HuH-7.5 (cell line): ENCODE results near the gene TDP2.
"Not testable (repeated sequence)": the region's sequence is repeated elsewhere in the genome, so short reads cannot be mapped to it uniquely, and the experiment has no call there.

Experiments
- DNase-seq: peaks from one replicate; pipeline ENCODE4 v3.0.0; 2011; ENCODE audit warnings: low spot score

Gene TDP2

DNA sequence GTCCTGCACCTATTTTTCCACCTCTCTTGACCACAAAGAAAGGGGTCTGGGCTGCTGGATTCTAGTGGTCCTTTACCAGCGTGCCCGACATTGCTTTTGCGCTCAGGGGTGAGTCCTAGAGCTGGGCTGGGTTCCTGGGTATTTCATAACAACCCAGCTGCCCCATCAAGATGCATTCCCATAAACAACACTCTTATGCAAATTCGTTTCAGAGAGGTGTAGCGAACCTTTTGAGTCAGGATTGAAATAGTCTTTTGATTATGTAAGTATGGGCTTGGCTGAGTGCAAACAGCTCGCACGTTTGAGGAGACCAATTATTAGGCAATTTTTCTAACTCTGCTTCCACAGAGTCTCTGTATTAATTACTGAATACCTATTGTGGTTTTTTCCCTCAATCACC lies 13.9 kb upstream of the TDP2 start:
- DNase-seq: no peak

- DNase-seq: not testable (repeated sequence)
Observed at GRCh38 chr6:24678792-24679352, 12.2 kb upstream of the TDP2 start.

- no peak for DNase-seq
Observed at GRCh38 chr6:24673625-24674024, 6.9 kb upstream of the TDP2 start.

DNA sequence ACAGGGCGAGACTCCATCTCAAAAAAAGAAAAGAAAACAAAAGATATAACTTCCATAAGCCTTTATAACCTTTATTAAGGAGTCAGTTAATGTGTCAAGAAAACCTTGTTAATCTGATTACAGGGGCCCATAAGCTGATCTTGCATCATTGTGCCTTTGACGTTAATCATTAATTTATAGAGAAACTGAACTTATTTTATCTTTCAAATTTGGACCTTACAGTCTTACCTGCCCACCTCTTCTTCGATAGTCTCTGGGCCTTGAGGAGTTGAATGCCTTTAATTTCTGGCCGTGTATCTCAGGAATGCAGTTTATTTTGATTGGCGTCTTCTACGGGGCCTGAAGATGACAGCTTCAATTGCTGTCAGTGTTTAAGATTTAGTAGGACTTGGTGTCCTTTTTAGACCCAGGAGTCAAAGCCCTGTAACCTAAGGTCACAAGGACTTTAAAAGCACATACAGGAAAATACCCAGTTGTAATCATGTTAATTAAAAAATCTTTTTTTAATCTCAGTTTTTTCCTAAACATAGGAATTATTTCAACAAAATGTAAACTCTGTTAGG lies 6.0 kb upstream of the TDP2 start:
- DNase-seq: no peak

- DNase-seq: not testable (repeated sequence)
Observed at GRCh38 chr6:24671077-24671476, 4.4 kb upstream of the TDP2 start.

- DNase-seq: not testable (repeated sequence)
Observed at GRCh38 chr6:24670492-24670891, 3.8 kb upstream of the TDP2 start.

- no peak for DNase-seq
Observed at GRCh38 chr6:24668997-24669361, 2.3 kb upstream of the TDP2 start.

GRCh38 chr6:24668066-24668996 lies 1.6 kb upstream of the TDP2 start:
- DNase-seq: not testable (repeated sequence)

DNA sequence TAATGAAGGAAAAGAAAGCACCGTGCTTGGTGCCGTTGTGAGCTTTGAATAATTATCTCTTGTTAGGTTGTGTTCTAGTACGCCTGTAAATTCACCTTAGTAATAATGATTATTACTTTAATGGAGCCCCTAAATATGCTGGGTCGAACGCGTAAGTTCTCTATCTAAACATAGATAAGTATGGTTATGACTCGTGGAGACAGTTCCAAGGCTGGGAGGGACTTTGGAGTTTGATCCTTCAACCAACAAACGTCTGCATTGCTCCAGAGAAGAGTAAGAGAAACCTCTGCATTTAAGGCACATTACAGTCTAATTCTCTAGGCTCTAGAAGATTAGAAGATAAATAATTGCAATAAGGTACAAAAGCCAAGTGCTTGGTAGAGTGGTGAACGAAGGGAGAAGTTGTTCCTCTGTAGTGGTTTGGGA lies 692 bp upstream of the TDP2 start:
- DNase-seq: no peak

DNA sequence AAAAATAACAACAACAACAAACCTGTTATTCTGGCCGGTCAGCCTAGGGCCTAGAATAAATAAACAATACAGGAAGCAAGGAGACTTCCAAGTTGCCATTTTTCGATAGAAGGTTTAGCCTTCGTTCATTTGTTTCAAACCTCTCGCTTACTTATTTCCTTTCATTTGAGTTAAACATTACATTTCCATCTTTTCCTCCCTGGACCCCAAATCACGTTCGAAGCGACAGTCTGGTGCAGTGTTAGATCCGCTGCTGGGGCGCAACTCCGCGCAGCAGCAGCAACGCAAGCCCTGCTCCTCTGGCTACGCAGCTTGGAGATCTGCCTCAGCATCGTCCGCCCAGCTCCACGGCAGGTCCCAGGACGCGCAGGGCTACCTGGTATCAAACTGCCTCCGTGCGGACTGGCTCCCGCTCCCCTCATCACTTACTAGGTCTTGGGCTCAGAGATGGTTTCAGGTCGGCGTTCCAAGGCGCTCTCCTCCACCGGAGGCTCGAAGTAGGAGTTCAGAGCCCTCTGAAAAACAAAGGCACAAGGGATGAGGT lies 530 bp downstream of the TDP2 start:
- DNase-seq: no peak

GRCh38 chr6:24664046-24664987 lies 2.4 kb downstream of the TDP2 start:
- no peak for DNase-seq

DNA sequence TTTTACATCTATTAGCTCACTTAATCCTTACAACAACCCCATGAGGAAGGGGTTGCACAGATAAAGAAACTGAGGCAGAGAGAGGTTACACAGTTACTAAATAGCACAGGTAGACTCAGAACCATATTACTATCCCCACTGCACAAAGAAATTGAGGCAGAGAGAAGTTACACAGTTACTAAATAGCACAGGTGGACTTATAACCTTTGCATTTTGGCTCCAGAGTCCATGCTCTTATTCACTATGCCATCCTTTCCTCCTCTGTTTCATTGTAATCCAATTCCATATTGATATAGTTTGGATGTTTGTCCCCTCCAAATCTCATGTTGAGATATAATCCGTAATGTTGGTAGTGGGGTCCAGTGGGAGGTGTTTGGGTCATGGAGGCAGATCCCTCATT lies 3.5 kb downstream of the TDP2 start:
- no peak for DNase-seq

GRCh38 chr6:24662236-24662635 lies 4.5 kb downstream of the TDP2 start:
- no peak for DNase-seq

DNA sequence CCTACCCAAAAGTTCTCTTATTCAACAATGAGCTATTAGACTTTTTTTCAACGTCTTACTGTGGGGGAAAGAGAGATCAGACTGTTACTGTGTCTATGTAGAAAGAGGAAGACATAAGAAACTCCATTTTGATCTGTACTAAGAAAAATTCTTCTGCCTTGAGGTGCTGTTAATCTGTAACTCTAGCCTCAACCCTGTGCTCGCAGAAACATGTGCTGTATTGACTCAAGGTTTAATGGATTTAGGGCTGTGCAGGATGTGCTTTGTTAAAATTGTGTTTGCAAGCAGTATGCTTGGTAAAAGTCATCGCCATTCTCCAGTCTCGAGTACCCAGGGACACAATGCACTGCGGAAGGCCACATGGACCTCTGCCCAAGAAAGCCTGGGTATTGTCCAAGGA lies 4.9 kb downstream of the TDP2 start:
- not testable (repeated sequence) for DNase-seq

DNA sequence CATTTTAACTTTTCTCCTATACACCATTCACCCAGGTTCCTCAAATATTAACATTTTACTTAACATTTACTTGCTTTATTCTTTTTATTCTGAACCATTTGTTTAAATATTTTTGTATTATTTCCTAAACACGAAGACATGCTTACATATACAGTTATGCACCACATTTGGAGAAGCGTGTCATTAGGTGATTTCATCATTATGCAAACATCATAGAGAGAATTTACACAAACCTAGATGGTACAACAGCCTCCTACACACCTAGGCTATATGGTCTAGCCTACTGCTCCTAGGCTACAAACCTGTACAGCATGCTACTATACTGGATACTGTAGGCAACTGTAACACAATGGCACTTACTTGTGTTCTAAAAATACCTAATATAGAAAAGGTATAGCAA lies 6.6 kb downstream of the TDP2 start:
- DNase-seq: no peak

DNA sequence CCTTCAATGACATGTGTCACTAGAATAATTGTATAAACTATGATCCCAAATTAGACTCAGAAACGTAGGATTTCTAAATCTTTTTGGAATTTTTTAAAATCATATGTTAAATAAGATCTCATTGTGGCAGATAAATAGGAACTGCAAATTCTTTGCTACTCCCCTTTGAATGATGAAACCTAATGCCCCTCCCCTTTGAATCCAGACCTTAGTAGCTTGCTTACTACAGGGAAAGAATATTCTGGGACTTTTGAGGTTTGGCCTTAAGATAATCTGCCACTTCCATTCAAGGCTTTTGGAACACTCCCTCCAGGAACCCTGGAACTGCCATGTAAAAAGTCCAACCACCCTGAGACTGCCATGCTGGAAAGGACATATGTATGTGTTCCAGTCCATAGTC lies 7.1 kb downstream of the TDP2 start:
- DNase-seq: no peak

DNA sequence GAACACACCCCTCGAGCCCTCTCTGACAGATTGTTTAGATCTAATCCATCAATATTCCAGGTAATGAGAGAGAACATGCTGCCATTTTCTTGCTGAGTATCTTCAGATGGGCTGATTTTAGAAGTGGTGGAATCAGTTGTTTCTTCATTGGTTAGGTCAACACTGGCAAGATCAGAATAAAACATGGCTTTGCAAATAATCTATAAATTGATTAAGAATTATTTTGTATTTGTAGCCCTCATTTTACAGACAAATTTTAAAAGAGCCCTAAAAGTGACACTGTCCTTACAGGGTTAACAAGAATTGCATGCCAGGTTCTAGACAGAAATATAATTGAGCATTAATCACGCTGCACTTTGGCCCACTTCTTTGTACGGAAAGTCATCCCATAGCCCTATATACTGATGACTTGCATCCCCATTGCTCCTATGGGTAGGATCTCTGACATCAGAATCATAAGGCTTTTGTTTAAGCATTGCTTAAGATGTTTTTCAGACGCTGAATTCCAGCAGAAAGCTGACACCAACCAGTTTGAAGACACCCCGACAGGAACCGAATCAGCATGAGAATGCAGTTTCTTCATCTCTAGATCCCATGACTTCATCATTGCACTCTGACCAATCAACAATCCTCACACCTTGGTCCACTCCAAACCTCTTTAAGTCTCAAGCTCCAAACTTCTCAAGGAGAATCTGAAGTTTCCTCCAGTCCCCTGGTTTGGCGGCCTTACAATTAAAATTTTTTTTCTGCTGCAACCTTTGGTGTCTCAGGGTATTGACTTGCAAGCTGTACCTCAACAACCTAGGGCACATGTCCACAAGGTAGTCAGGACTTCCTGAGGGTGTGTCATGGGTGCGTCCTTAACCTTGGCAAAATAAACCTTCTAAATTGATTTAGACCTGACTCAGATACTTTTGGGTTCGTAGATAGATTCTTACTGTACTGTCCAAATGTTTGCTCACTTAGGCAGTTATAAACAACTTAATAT lies 7.8 kb downstream of the TDP2 start:
- DNase-seq: no peak

DNA sequence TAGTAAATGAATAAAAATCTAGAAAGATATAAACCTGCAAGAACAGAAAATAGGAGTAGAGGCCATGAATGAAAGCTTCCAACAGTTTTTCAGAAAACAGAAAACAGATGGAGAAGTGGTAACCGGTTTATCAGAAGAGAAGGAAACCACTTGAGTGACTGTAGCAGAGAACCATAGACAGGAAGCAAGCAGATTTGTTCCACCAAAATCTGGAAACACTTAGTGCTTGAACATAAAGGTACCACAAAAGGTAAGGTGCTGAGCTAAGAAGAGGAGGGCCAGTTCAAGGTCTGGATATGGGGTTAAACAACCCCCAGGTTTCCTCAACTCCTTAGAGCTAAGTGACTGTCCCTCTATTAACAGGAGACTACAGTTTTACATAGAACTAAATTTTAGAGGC lies 11.5 kb downstream of the TDP2 start:
- no peak for DNase-seq

GRCh38 chr6:24650365-24650764 lies 16.3 kb downstream of the TDP2 start:
- DNase-seq: no peak

DNA sequence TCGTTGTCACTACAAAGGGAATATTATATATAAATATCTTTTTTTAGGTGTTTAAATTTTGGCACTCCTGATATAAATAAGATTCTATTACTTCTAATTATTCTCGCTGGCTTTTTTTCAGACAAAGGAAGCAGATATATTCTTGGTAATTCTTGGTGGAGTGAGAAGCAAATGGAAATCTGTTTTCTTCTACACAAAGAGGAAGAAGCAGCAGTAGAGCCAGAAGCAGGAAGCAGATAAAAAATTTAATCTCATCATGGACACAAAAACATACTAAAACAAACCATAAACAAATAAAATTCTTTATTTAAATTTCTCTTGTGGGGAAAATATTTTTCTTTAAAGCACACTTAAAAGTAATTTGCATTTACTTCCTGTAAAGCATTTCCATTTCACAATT lies 17.0 kb downstream of the TDP2 start:
- no peak for DNase-seq

DNA sequence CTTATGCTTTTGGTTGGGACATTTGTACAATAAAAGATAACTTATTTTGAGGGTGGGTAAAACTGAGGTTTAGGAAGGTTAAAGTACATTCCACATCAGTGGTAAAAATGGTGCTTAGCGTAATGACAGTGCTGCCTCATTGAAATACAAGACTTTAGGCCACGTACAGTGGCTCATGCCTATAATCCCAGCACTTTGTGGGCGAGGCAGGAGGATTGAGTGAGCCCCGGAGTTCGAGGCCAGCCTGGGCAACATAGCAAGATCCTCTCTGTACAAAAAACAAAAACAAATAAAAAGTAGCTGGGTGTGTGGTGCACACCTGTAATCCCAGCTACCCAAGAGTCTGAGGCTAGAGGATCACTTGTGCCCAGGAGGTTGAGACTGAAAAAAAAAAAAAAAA lies 18.4 kb downstream of the TDP2 start:
- no peak for DNase-seq
